ENCODE data around the gene TEX51.

TEX51 gene

DNA sequence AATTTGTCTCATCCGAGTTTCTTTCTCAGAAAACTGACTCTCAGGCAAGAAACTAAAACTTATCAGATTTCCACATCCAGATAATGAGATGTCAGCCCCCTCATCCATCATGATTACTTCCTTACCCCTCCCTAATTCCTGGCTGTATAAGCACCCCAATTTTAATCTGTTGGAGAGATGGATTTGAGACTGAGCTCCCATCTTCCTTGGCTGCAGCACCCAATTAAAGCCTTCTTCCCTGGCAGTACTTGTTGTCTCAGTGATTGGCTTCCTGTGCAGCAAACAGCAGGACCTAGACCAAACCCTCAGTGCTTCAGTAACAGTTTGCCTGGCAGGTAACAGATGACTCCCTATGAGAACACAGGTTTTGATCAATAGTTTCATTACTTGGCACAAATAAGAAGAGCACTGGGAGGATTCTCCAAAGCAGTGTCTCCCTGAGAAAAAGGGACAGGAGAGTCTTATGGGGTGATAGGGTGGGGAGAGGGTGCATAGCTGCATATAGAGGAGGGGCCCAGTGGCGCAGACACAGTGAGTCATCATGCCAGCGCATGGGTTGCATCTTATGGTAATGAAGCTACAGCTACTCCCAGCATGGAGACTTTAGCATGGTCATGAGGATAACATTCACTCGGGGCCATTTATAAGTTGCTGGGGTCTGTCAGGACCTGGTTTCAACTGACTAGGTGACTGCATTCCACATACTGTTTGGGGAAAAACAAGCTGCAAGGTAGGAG lies 45.1 kb downstream of the TEX51 start:
- no peak for DNase-seq (ENCODE audit: low spot score)

DNA sequence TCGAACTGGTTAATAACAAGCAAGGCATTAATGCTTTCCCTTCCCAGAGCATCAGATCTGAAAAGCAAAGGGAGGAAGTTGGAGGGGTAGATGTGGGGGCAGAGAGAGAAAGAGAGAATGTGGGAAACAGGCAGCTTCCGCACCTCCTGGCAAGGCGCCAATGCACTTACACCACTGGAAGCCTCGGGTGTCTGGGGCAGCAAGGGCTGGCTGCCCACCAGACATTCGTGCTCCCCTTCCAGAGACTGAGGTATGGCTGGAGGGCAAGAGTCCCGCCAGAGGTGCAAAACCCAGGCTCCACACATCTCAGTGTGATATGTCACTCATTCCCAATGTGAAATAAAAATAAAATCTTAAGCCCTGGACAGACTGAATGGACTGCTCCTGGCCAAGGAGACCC lies 46.4 kb downstream of the TEX51 start:
- TF ChIP-seq, protein P1, sequence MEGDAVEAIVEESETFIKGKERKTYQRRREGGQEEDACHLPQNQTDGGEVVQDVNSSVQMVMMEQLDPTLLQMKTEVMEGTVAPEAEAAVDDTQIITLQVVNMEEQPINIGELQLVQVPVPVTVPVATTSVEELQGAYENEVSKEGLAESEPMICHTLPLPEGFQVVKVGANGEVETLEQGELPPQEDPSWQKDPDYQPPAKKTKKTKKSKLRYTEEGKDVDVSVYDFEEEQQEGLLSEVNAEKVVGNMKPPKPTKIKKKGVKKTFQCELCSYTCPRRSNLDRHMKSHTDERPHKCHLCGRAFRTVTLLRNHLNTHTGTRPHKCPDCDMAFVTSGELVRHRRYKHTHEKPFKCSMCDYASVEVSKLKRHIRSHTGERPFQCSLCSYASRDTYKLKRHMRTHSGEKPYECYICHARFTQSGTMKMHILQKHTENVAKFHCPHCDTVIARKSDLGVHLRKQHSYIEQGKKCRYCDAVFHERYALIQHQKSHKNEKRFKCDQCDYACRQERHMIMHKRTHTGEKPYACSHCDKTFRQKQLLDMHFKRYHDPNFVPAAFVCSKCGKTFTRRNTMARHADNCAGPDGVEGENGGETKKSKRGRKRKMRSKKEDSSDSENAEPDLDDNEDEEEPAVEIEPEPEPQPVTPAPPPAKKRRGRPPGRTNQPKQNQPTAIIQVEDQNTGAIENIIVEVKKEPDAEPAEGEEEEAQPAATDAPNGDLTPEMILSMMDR (IDR thresholded peaks at IDR 0.05) = no peak
- no peak overlapping the region for H3K4me3 ChIP-seq
- DNase-seq (ENCODE audit: low spot score) = no peak
- H3K27ac ChIP-seq = no peak overlapping the region

More for the DNA sequence above, 45.1 kb downstream of the TEX51 start:
- TF ChIP-seq, protein P1 (IDR thresholded peaks at IDR 0.05) = no peak
- no peak overlapping the region for H3K27ac ChIP-seq
- H3K4me3 ChIP-seq = no peak overlapping the region

DNA sequence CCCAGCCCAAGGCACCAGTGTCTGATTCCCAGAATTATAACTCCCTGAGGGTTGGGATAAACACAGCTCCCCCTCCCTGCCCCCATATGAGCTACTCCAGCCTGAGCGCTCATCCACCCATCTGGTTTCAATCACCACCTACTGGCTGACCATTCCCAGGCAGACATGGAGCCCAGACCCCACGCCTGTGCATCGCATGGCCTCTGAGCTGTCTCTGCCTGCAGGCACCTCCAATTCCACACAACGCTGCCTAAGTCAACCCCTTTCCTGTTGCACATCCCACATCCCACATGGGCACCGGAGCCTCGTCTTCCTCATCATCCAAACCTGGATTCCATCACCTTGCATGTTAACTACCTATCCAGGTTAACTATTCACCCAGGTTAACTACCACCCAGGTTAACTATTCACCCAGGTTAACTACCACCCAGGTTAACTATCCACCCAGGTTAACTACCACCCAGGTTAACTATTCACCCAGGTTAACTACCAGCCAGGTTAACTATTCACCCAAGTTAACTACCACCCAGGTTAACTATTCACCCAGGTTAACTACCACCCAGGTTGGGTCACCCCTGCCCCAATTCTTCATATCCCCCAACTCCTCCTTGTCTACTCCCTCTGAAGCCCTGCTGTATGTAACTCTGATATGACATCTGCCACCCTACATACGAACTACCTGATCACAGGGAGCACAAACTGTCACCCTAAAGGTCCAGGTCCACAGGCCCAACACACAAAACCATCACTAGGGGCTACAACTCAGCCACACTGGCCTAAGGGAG lies 47.8 kb downstream of the TEX51 start:
- Histone ChIP-seq H3K4me3 (no peak overlapping the region), H3K27ac (no peak overlapping the region)
- DNase-seq (ENCODE audit: low spot score) = no peak
- TF ChIP-seq, protein P1 (IDR thresholded peaks at IDR 0.05) = no peak

DNA sequence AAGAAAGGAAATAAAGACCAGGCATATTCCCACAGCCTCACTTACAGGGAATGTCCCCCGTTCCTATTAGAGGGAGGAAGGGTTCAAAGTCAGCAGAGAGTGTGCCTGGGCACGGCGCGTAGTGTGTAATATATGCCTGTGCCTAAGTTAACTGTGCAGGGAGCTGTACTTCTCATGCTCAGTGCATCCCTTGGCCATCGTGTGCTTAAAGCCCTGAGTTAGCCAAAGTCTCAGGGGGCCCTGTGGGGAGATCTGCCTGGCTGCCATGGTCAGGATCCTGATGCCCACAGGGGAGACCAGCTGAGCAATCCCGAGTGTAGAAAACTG lies 48.4 kb downstream of the TEX51 start:
- no peak for DNase-seq (ENCODE audit: low spot score)
- TF ChIP-seq, protein P1 (IDR thresholded peaks at IDR 0.05) = no peak
- Histone ChIP-seq H3K4me3 (no peak overlapping the region), H3K27ac (no peak overlapping the region)

DNA sequence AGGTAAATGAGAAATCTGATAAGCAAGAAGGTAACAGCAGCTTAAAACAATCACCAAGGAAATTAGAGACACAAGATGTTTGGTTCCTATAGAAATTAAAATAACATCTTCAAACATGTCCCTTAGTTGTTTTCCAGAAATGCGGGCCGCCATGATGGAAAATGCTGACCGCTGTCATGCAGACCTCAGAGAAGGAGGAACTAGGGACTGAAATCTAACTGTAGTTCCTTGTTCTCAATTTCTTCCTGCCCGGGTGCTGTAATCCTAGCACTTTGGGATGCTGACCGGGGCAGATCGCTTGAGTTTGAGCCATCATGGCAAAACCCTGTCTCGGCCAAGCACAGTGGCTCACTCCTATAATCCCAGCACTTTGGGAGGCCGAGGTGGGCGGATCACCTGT lies 51.1 kb downstream of the TEX51 start:
- DNase-seq (ENCODE audit: low spot score) = no peak
- TF ChIP-seq, protein P1 (IDR thresholded peaks at IDR 0.05) = no peak
- Histone ChIP-seq H3K27ac (no peak overlapping the region), H3K4me3 (no peak overlapping the region)

DNA sequence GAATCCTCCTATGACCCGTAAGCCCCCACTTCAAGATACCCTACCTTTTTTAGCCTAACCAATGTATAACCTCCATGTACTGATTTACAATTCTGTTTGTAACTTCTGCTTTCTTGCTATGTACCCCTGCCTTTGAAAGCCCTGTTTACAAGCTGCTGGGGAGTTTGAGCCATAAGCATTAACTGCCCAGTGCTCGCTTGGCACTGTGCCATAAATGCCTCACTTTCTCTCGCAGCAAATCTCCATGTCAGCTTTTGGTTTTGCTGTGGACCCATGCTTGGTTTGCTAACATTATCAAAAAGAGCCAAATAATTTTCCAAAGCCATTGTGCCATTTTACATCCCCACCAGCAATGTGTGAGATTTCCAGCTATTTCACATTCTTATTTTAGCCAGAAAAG lies 51.8 kb downstream of the TEX51 start:
- TF ChIP-seq, protein P1 (IDR thresholded peaks at IDR 0.05) = no peak
- Histone ChIP-seq H3K4me3 (no peak overlapping the region), H3K27ac (no peak overlapping the region)
- DNase-seq (ENCODE audit: low spot score) = no peak

All from coronary artery (tissue), 2 donors.